HEK293 (cell line): ENCODE measurements around the gene HOXB4.

Experiments
- CTCF ChIA-PET: fragments of 350-600 bp; formaldehyde crosslinking; extraction: SDS; loops from one replicate; lab custom pipeline; 2021; ENCODE audit warnings: antibody characterized with exemption; lab: Yijun Ruan, JAX
- POLR2A ChIA-PET: fragments of 300-600 bp; formaldehyde crosslinking; extraction: SDS; loops from one replicate; lab custom pipeline; 2020; ENCODE audit warnings: antibody characterized with exemption, inconsistent platforms; lab: Yijun Ruan, JAX
- H3K27ac ChIP-seq: fragments of 200-500 bp; sonication (Bioruptor generic); 2 replicates; pipeline ENCODE4 v1.5.1; 2014; ENCODE audit warnings: low read depth, low read length, control low read depth, inconsistent platforms; ENCODE audit errors: extremely low read depth
- H3K36me3 ChIP-seq, 2 experiments: fragments of 200-500 bp in 1 of 2; sonication (Bioruptor generic) in 1 of 2; 1 replicate in 1 of 2; 2 replicates in 1 of 2; pipeline ENCODE4 v1.5.1; 2014 to 2017; ENCODE audit warnings: inconsistent platforms in 2 of 2, low read length in 2 of 2; ENCODE audit not compliant: control insufficient read depth in 2 of 2, insufficient read depth in 1 of 2
- H3K4me1 ChIP-seq: fragments of 200-500 bp; sonication (Bioruptor generic); 2 replicates; pipeline ENCODE4 v1.5.1; 2014; ENCODE audit warnings: mild to moderate bottlenecking, low read length, inconsistent platforms; ENCODE audit not compliant: control insufficient read depth, insufficient read depth
- H3K4me3 ChIP-seq: 2 replicates; pipeline ENCODE4 v1.5.1; 2011; ENCODE audit warnings: low read depth, mild to moderate bottlenecking, control low read depth, low read length, moderate library complexity
- H3K9me3 ChIP-seq: fragments of 200-500 bp; sonication (Bioruptor generic); 2 replicates; pipeline ENCODE4 v1.5.1; 2014; ENCODE audit warnings: low read depth, low read length, inconsistent platforms; ENCODE audit not compliant: control insufficient read depth, insufficient read depth
- BCL11B ChIP-seq: fragments of 450-650 bp; formaldehyde crosslinking; IDR thresholded peaks from 2 replicates; pipeline ENCODE4 v1.5.1; 2016; ENCODE audit warnings: low read depth, missing biosample characterization, missing genetic modification characterization
- FEZF1 ChIP-seq: fragments of 450-650 bp; formaldehyde crosslinking; IDR thresholded peaks from 2 replicates; pipeline ENCODE4 v1.5.1; 2016; ENCODE audit warnings: missing biosample characterization, missing genetic modification characterization
- GFI1B ChIP-seq: fragments of 450-650 bp; formaldehyde crosslinking; IDR thresholded peaks from 2 replicates; pipeline ENCODE4 v1.5.1; 2016; ENCODE audit warnings: missing biosample characterization, missing genetic modification characterization
- KLF17 ChIP-seq: fragments of 450-650 bp; formaldehyde crosslinking; IDR thresholded peaks from 2 replicates; pipeline ENCODE4 v1.5.1; 2016; ENCODE audit warnings: missing biosample characterization, missing genetic modification characterization
- KLF7 ChIP-seq: fragments of 450-650 bp; formaldehyde crosslinking; IDR thresholded peaks from 2 replicates; pipeline ENCODE4 v1.5.1; 2016; ENCODE audit warnings: missing biosample characterization, missing genetic modification characterization, borderline replicate concordance
- PRDM2 ChIP-seq: fragments of 450-650 bp; formaldehyde crosslinking; IDR thresholded peaks from 2 replicates; pipeline ENCODE4 v1.5.1; 2016; ENCODE audit warnings: missing biosample characterization, missing genetic modification characterization, borderline replicate concordance
- SETDB1 ChIP-seq: IDR thresholded peaks from one replicate; pipeline ENCODE4 v1.6.1; 2017; ENCODE audit warnings: mild to moderate bottlenecking, low read length, moderate library complexity, mixed read lengths; ENCODE audit not compliant: insufficient read length
- SP7 ChIP-seq: fragments of 450-650 bp; formaldehyde crosslinking; IDR thresholded peaks from 2 replicates; pipeline ENCODE4 v1.5.1; 2016; ENCODE audit warnings: missing biosample characterization, missing genetic modification characterization
- WT1 ChIP-seq: fragments of 450-650 bp; formaldehyde crosslinking; IDR thresholded peaks from 2 replicates; pipeline ENCODE4 v1.5.1; 2016; ENCODE audit warnings: missing biosample characterization, missing genetic modification characterization
- ZBTB1 ChIP-seq: fragments of 450-650 bp; formaldehyde crosslinking; IDR thresholded peaks from 2 replicates; pipeline ENCODE4 v1.5.1; 2016; ENCODE audit warnings: missing biosample characterization, missing genetic modification characterization
- ZNF26 ChIP-seq: fragments of 450-650 bp; formaldehyde crosslinking; IDR thresholded peaks from 2 replicates; pipeline ENCODE4 v1.5.1; 2016; ENCODE audit warnings: missing biosample characterization, missing genetic modification characterization
- ZNF266 ChIP-seq: fragments of 450-650 bp; formaldehyde crosslinking; IDR thresholded peaks from 2 replicates; pipeline ENCODE4 v1.5.1; 2016; ENCODE audit warnings: missing biosample characterization, missing genetic modification characterization, low read depth
- ZNF341 ChIP-seq: fragments of 450-650 bp; formaldehyde crosslinking; IDR thresholded peaks from 2 replicates; pipeline ENCODE4; 2016; ENCODE audit warnings: low read depth, missing biosample characterization, missing genetic modification characterization
- ZNF362 ChIP-seq: fragments of 450-650 bp; formaldehyde crosslinking; IDR thresholded peaks from 2 replicates; pipeline ENCODE4 v1.5.1; 2016; ENCODE audit warnings: missing biosample characterization, missing genetic modification characterization
- ZNF366 ChIP-seq: fragments of 450-650 bp; formaldehyde crosslinking; conservative IDR thresholded peaks from 2 replicates; pipeline ENCODE4 v1.5.1; 2016; ENCODE audit warnings: missing biosample characterization, missing genetic modification characterization
- ZNF488 ChIP-seq: fragments of 450-650 bp; formaldehyde crosslinking; IDR thresholded peaks from 2 replicates; pipeline ENCODE4 v1.5.1; 2016; ENCODE audit warnings: missing biosample characterization, missing genetic modification characterization
- ZNF501 ChIP-seq: fragments of 450-650 bp; formaldehyde crosslinking; IDR thresholded peaks from 2 replicates; pipeline ENCODE4 v1.5.1; 2016; ENCODE audit warnings: missing biosample characterization, missing genetic modification characterization
- ZNF510 ChIP-seq: fragments of 450-650 bp; formaldehyde crosslinking; IDR thresholded peaks from 2 replicates; pipeline ENCODE4 v1.5.1; 2018; ENCODE audit warnings: mild to moderate bottlenecking, missing genetic modification characterization, missing biosample characterization; ENCODE audit not compliant: insufficient replicate concordance
- ZNF580 ChIP-seq: fragments of 450-650 bp; formaldehyde crosslinking; IDR thresholded peaks from 2 replicates; pipeline ENCODE4 v1.5.1; 2016; ENCODE audit warnings: missing biosample characterization, missing genetic modification characterization
- ZNF585B ChIP-seq: fragments of 450-650 bp; formaldehyde crosslinking; IDR thresholded peaks from 2 replicates; pipeline ENCODE4 v1.5.1; 2016; ENCODE audit warnings: missing biosample characterization, missing genetic modification characterization
- ZNF629 ChIP-seq: fragments of 450-650 bp; formaldehyde crosslinking; IDR thresholded peaks from 2 replicates; pipeline ENCODE4 v1.5.1; 2017; ENCODE audit warnings: missing biosample characterization, missing genetic modification characterization
- ZNF664 ChIP-seq: fragments of 450-650 bp; formaldehyde crosslinking; IDR thresholded peaks from 2 replicates; pipeline ENCODE4 v1.5.1; 2016; ENCODE audit warnings: missing biosample characterization, missing genetic modification characterization
- ZNF677 ChIP-seq: fragments of 450-650 bp; IDR thresholded peaks from 2 replicates; pipeline ENCODE4 v1.5.0; 2018; ENCODE audit warnings: missing biosample characterization, mild to moderate bottlenecking, missing genetic modification characterization, moderate library complexity

Gene HOXB4

GRCh38 chr17:48547808-48548522 is 30.2 kb downstream of the HOXB4 start (continued):
- TF ChIP-seq ZNF362 (peak; percentile 56), ZNF341 (tag by site-specific recombination) (peak; percentile 83), ZBTB1 (0 out of 2 replicates have a peak, but pooled peaks have one; percentile 12), SETDB1 (no peak), ZNF266 (tag by site-specific recombination) (no peak), ZNF629 (0 out of 2 replicates have a peak, but pooled peaks have one; percentile 19)

GRCh38 chr17:48546924-48547807 is 31.0 kb downstream of the HOXB4 start:
- peak overlapping the region; percentile 100 for H3K27ac ChIP-seq
- ChIA-PET CTCF (interaction anchor here (0.5 to 3.1 kb wide), 12 partner anchors 15 to 439 kb away, joined by 3 to 15 read pairs (median 3); no protein-coding TSS in a partner anchor), POLR2A (interaction anchor here (0.6 to 1.8 kb wide), 11 partner anchors 8 to 527 kb away, joined by 3 to 22 read pairs (median 4); partner anchors contain the start of genes HOXB5 and HOXB9)
- H3K36me3 ChIP-seq, result peaks cover 15 to 37% of the 10 kb centered on the region in 2 experiments
- peaks cover 48% of the 10 kb centered on the region for H3K4me1 ChIP-seq
- no peak overlapping the region for H3K4me3 ChIP-seq
- H3K9me3 ChIP-seq, result no peaks in the 10 kb centered on the region
- peak; percentile 92 for TF ChIP-seq WT1 (tag by site-specific recombination)
- peak; percentile 26; the same call in 1 of the 2 replicates for TF ChIP-seq ZNF580 (tag by site-specific recombination)
- TF ChIP-seq ZNF488 (tag by site-specific recombination), result 0 out of 2 replicates have a peak, but pooled peaks have one; percentile 41
- TF ChIP-seq SP7 (tag by site-specific recombination), result peak; percentile 100
- peak; percentile 71 for TF ChIP-seq ZNF664 (tag by site-specific recombination)
- no peak for TF ChIP-seq ZNF510 (tag by site-specific recombination)
- 0 out of 2 replicates have a peak, but pooled peaks have one; percentile 20 for TF ChIP-seq ZNF501
- peak; percentile 92 for TF ChIP-seq KLF17
- TF ChIP-seq BCL11B (tag by site-specific recombination), result peak; percentile 75; the same call in 1 of the 2 replicates
- TF ChIP-seq ZNF677 (tag by site-specific recombination), result no peak
- peak; percentile 62 for TF ChIP-seq ZNF366 (tag by site-specific recombination)
- no peak for TF ChIP-seq PRDM2 (tag by site-specific recombination)
- peak; percentile 71; the same call in 1 of the 2 replicates for TF ChIP-seq KLF7 (tag by site-specific recombination)
- TF ChIP-seq FEZF1 (tag by site-specific recombination), result peak; percentile 97
- no peak for TF ChIP-seq ZNF585B (tag by site-specific recombination)
- TF ChIP-seq GFI1B (tag by site-specific recombination), result peak; percentile 79
- TF ChIP-seq ZNF26, result no peak
